NT2/D1 (cell line): Measurements from ENCODE around the gene MYCBPAP.

Source experiments
- YY1 ChIP-seq: IDR thresholded peaks from 2 replicates; pipeline ENCODE4 v1.6.1; 2011; ENCODE audit not compliant: insufficient read length, insufficient read depth
- ZNF274 ChIP-seq: IDR thresholded peaks from 2 replicates; pipeline ENCODE4 v1.6.1; 2011; ENCODE audit warnings: mild to moderate bottlenecking, low read depth, low read length

- TF ChIP-seq YY1 (no peak), ZNF274 (no peak)
These were observed 15.0 kb downstream of the MYCBPAP start for GRCh38 chr17:50523208-50523607.
